SU-DHL-6 (cell line): Measurements from ENCODE around the gene EIF3F.

Experiments
- CTCF ChIP-seq: fragments of 200-600 bp; sonication (generic); IDR thresholded peaks from one replicate; pipeline ENCODE4 v1.5.1; 2017; ENCODE audit warnings: antibody characterized with exemption, mild to moderate bottlenecking, low read length, moderate library complexity; ENCODE audit not compliant: insufficient read depth, poor library complexity, severe bottlenecking
- EZH2phosphoT487 ChIP-seq: fragments of 200-600 bp; sonication (generic), shearing (Covaris generic); conservative IDR thresholded peaks from 2 replicates; pipeline ENCODE4 v1.6.1; 2018; ENCODE audit warnings: mild to moderate bottlenecking, antibody characterized with exemption, low read length, moderate library complexity, mixed read lengths

- TF ChIP-seq CTCF (no peak), EZH2phosphoT487 (no peak)
Observed at GRCh38 chr11:8039530-8040260, 52.6 kb downstream of the EIF3F start.
